Measurements from ENCODE around the gene ATP11A. TPM values are rescaled to one million over a fixed set of nuclear protein-coding genes. Genes with fewer than 3 reads are reported as not detected.
"Not testable (repeated sequence)": the region's sequence is repeated elsewhere in the genome, so short reads cannot be mapped to it uniquely, and the experiment has no call there.

ATP11A gene
- total RNA-seq, 1 donor from 2014 or later = 90.4 TPM

- Mint-ChIP-seq H3K27me3 (ENCODE audit: insufficient read depth) (no peaks in the 10 kb centered on the region), H3K4me1 (ENCODE audit: low read depth) (peaks cover 24% of the 10 kb centered on the region), H3K27ac (no peak overlapping the region), H3K9me3 (no peaks in the 10 kb centered on the region), H3K4me3 (no peak overlapping the region), H3K36me3 (ENCODE audit: low read depth) (peaks cover 6% of the 10 kb centered on the region)
- no peak for DNase-seq (ENCODE audit: low spot score)
- intact Hi-C loops (cut with micrococcal nuclease) = no loop called here
Measured at GRCh38 chr13:112700291-112701060, 10.6 kb downstream of the ATP11A start.

- Mint-ChIP-seq H3K36me3 (ENCODE audit: low read depth) (peaks cover 9% of the 10 kb centered on the region), H3K9me3 (no peaks in the 10 kb centered on the region), H3K4me1 (ENCODE audit: low read depth) (peaks cover 29% of the 10 kb centered on the region), H3K27me3 (ENCODE audit: insufficient read depth) (no peaks in the 10 kb centered on the region), H3K4me3 (no peak overlapping the region), H3K27ac (no peak overlapping the region)
- intact Hi-C loops (cut with micrococcal nuclease) = no loop called here
- no peak for DNase-seq (ENCODE audit: low spot score)
Measured at GRCh38 chr13:112702341-112702985, 12.6 kb downstream of the ATP11A start.

- H3K27ac Mint-ChIP-seq = no peak overlapping the region
- no peak for DNase-seq (ENCODE audit: low spot score)
- peaks cover 29% of the 10 kb centered on the region for H3K4me1 Mint-ChIP-seq (ENCODE audit: low read depth)
- H3K9me3 Mint-ChIP-seq = no peaks in the 10 kb centered on the region
- H3K27me3 Mint-ChIP-seq (ENCODE audit: insufficient read depth) = no peaks in the 10 kb centered on the region
- intact Hi-C loops (cut with micrococcal nuclease) = no loop called here
- H3K4me3 Mint-ChIP-seq = no peak overlapping the region
- H3K36me3 Mint-ChIP-seq (ENCODE audit: low read depth) = peaks cover 9% of the 10 kb centered on the region
Measured at GRCh38 chr13:112702986-112703379, 13.1 kb downstream of the ATP11A start.

GRCh38 chr13:112703449-112704284 lies 13.8 kb downstream of the ATP11A start:
- intact Hi-C loops (cut with micrococcal nuclease) = no loop called here
- H3K27me3 Mint-ChIP-seq (ENCODE audit: insufficient read depth) = no peaks in the 10 kb centered on the region
- H3K27ac Mint-ChIP-seq = no peak overlapping the region
- no peak for DNase-seq (ENCODE audit: low spot score)
- peaks cover 29% of the 10 kb centered on the region for H3K4me1 Mint-ChIP-seq (ENCODE audit: low read depth)
- H3K4me3 Mint-ChIP-seq = no peak overlapping the region
- H3K9me3 Mint-ChIP-seq = no peaks in the 10 kb centered on the region
- H3K36me3 Mint-ChIP-seq (ENCODE audit: low read depth) = peaks cover 7% of the 10 kb centered on the region

- Mint-ChIP-seq H3K4me1 (ENCODE audit: low read depth) (peaks cover 26% of the 10 kb centered on the region), H3K4me3 (no peak overlapping the region), H3K36me3 (ENCODE audit: low read depth) (peaks cover 3% of the 10 kb centered on the region), H3K27me3 (ENCODE audit: insufficient read depth) (no peaks in the 10 kb centered on the region), H3K9me3 (no peaks in the 10 kb centered on the region), H3K27ac (no peak overlapping the region)
- intact Hi-C loops (cut with micrococcal nuclease) = no loop called here
- no peak for DNase-seq (ENCODE audit: low spot score)
Measured at GRCh38 chr13:112704308-112705145, 14.7 kb downstream of the ATP11A start.

GRCh38 chr13:112705286-112705685 lies 15.4 kb downstream of the ATP11A start:
- Mint-ChIP-seq H3K36me3 (ENCODE audit: low read depth) (peaks cover 3% of the 10 kb centered on the region), H3K9me3 (no peaks in the 10 kb centered on the region), H3K4me1 (ENCODE audit: low read depth) (peaks cover 25% of the 10 kb centered on the region), H3K27ac (no peak overlapping the region), H3K27me3 (ENCODE audit: insufficient read depth) (no peaks in the 10 kb centered on the region), H3K4me3 (no peak overlapping the region)
- intact Hi-C loops (cut with micrococcal nuclease) = no loop called here
- no peak for DNase-seq (ENCODE audit: low spot score)

- no peaks in the 10 kb centered on the region for H3K9me3 Mint-ChIP-seq
- intact Hi-C loops (cut with micrococcal nuclease) = no loop called here
- no peak overlapping the region for H3K4me3 Mint-ChIP-seq
- H3K27me3 Mint-ChIP-seq (ENCODE audit: insufficient read depth) = no peaks in the 10 kb centered on the region
- no peak overlapping the region for H3K27ac Mint-ChIP-seq
- peaks cover 25% of the 10 kb centered on the region for H3K4me1 Mint-ChIP-seq (ENCODE audit: low read depth)
- peaks cover 3% of the 10 kb centered on the region for H3K36me3 Mint-ChIP-seq (ENCODE audit: low read depth)
- no peak for DNase-seq (ENCODE audit: low spot score)
Measured at GRCh38 chr13:112706171-112706570, 16.3 kb downstream of the ATP11A start.

GRCh38 chr13:112708560-112709240 lies 18.9 kb downstream of the ATP11A start:
- Mint-ChIP-seq H3K27me3 (ENCODE audit: insufficient read depth) (no peaks in the 10 kb centered on the region), H3K4me3 (no peak overlapping the region), H3K4me1 (ENCODE audit: low read depth) (peaks cover 24% of the 10 kb centered on the region), H3K36me3 (ENCODE audit: low read depth) (peaks cover 3% of the 10 kb centered on the region), H3K27ac (no peak overlapping the region), H3K9me3 (no peaks in the 10 kb centered on the region)
- no peak for DNase-seq (ENCODE audit: low spot score)
- intact Hi-C loops (cut with micrococcal nuclease) = no loop called here

- peaks cover 18% of the 10 kb centered on the region for H3K4me1 Mint-ChIP-seq (ENCODE audit: low read depth)
- H3K4me3 Mint-ChIP-seq; H3K27me3 Mint-ChIP-seq (ENCODE audit: insufficient read depth); H3K9me3 Mint-ChIP-seq; DNase-seq (ENCODE audit: low spot score); intact Hi-C loops (cut with micrococcal nuclease); H3K36me3 Mint-ChIP-seq (ENCODE audit: low read depth); H3K27ac Mint-ChIP-seq: not testable (repeated sequence)
Measured at GRCh38 chr13:112709316-112709715, 19.5 kb downstream of the ATP11A start.

- no peak for DNase-seq (ENCODE audit: low spot score)
- H3K27ac Mint-ChIP-seq = no peak overlapping the region
- H3K4me3 Mint-ChIP-seq = no peak overlapping the region
- H3K4me1 Mint-ChIP-seq (ENCODE audit: low read depth) = peaks cover 15% of the 10 kb centered on the region
- H3K36me3 Mint-ChIP-seq (ENCODE audit: low read depth) = peaks cover 3% of the 10 kb centered on the region
- no peaks in the 10 kb centered on the region for H3K27me3 Mint-ChIP-seq (ENCODE audit: insufficient read depth)
- no peaks in the 10 kb centered on the region for H3K9me3 Mint-ChIP-seq
- intact Hi-C loops (cut with micrococcal nuclease) = no loop called here
Measured at GRCh38 chr13:112709825-112710783, 20.3 kb downstream of the ATP11A start.

- Mint-ChIP-seq H3K4me1 (ENCODE audit: low read depth) (peaks cover 12% of the 10 kb centered on the region), H3K36me3 (ENCODE audit: low read depth) (peaks cover 1% of the 10 kb centered on the region), H3K4me3 (no peak overlapping the region), H3K27ac (no peak overlapping the region), H3K9me3 (no peaks in the 10 kb centered on the region), H3K27me3 (ENCODE audit: insufficient read depth) (no peaks in the 10 kb centered on the region)
- intact Hi-C loops (cut with micrococcal nuclease) = no loop called here
- no peak for DNase-seq (ENCODE audit: low spot score)
Measured at GRCh38 chr13:112710855-112711527, 21.2 kb downstream of the ATP11A start.

Measured in activated T-helper 1 cell treated with anti-CD3 and anti-CD28 coated beads, Interleukin-12 subunit alpha, Interleukin-12 subunit beta, Interleukin-2, Interleukin-4 antibody, amounts not matched to agents 30 ng/mL and 10 ng/mL and 1 ng/mL, durations not matched to agents 14 hours and 24 hours and 36 hours (primary cell).